Measurements from ENCODE around the gene ADI1. TPM values are rescaled to one million over a fixed set of nuclear protein-coding genes. Genes with fewer than 3 reads are reported as not detected.

Gene ADI1
- total RNA-seq, 1 donor from 2014 or later, result 135 TPM

DNA sequence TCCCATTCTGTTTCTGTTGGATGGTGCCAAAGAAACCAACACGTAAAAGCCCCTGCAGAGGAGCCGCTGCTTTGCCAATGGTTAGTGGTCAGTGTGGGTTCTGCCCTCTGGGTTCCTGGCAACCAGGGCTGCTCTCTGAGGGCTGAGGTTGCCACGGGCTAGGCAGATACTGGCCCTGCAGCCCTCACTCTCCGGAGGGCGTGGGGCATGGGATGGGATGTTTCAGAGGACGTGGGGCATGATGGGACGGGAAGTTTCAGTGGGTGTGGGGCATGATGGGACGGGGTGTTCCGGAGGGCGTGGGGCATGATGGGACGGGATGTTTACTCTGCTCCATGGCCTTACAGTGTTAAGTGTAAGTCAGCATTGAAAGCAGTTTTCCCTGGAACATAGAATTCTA is 34.2 kb downstream of the ADI1 start:
- peak; percentile 20 for DNase-seq (ENCODE audit: low spot score)
- intact Hi-C loops (cut with DNase I), result no loop called here

- intact Hi-C loops (cut with DNase I), result no loop called here
- DNase-seq (ENCODE audit: low spot score), result no peak
These were observed 35.1 kb downstream of the ADI1 start for GRCh38 chr2:3483986-3484960.

GRCh38 chr2:3483227-3483985 is 35.9 kb downstream of the ADI1 start:
- DNase-seq (ENCODE audit: low spot score), result no peak
- intact Hi-C loops (cut with DNase I), result no loop called here

DNA sequence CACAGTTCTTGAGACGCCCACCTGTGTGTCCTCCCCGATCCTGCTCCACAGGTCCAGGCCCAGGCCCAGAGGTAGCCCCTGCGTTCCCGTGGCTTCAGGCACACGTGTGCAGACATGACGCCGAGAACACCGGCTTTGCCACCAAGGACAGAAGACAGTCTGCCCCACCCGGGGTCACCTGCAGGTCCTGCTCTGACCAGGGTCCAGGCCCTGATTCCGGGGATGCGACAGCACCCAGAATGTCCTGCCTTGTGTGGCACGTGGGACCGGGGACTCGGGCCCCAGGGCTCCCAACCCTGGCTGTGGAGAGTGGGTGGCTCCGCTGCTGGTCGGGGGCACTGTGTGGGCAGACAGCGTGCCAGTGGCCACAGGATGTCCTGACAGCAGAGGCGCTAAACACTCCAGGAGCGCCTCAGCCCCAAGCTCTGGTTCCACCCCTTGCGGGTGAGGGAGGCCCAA is 36.9 kb downstream of the ADI1 start:
- DNase-seq (ENCODE audit: low spot score), result no peak
- intact Hi-C loops (cut with DNase I), result no loop called here

GRCh38 chr2:3481736-3482362 is 37.5 kb downstream of the ADI1 start:
- DNase-seq (ENCODE audit: low spot score), result no peak
- intact Hi-C loops (cut with DNase I), result no loop called here

- intact Hi-C loops (cut with DNase I), result no loop called here
- no peak for DNase-seq (ENCODE audit: low spot score)
These were observed 38.3 kb downstream of the ADI1 start for GRCh38 chr2:3481011-3481400.

GRCh38 chr2:3480352-3481010 is 38.9 kb downstream of the ADI1 start:
- no peak for DNase-seq (ENCODE audit: low spot score)
- intact Hi-C loops (cut with DNase I), result no loop called here

DNA sequence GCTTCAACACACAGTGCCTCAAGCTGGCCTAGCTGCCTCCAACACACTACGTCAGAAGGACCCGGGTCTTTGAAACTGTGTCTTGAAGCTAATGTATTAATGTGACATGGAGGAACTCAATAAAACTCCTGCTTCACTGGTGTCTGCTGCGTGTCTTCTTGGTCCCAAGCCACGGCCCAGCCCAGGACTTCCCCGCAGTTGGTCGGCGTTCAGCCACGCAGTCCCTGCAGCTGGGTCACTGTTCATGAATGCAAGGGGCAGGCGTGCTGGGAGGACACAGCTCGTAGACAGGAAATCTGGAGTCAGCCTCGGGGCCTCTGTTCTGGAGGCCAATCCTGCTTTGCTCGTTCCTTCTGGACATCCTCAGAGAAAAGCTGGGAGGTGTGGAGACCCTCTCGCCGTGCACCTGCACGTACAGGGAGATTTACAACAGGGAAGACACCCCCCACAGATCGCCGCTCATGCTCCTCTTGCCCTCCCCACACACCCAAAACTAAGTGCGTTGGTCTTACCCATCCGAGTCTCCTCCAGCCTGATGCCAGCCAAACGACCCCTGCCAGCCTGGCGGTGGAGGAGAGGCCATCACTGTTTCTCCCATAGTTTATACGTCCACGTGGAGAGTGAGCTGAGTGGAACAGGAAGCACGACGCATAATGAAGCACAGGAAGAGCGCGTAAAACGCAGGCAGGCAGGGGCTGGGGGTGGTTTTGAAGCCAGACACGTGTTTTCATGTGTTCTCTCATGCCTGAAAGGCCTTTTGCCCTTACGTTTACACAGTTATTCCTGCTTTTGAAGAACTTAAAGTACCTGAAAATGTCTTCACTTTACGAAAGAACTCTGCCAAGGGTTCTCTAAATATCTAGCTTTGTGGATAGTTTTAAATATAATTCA is 39.7 kb downstream of the ADI1 start:
- DNase-seq (ENCODE audit: low spot score), result no peak
- intact Hi-C loops (cut with DNase I), result no loop called here

DNA sequence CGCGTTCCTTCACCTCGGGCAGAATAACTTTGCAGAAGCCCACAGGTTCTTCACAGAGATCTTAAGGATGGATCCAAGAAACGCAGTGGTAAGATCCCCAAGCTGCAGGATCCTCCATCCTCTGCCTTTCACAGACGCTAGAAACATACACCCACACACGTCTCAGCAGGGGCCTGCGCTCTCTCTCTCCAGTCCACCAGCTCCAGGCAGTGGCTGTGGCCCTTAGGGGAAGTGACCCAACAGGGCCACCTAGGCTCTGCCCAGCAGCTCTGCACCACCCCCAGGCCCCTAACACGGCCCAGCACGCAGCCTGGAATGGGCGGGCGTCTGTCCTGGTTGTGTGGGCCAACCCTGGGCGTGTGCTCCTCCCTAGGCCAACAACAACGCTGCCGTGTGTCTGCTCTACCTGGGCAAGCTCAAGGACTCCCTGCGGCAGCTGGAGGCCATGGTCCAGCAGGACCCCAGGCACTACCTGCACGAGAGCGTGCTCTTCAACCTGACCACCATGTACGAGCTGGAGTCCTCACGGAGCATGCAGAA is 40.4 kb downstream of the ADI1 start:
- DNase-seq (ENCODE audit: low spot score), result no peak
- intact Hi-C loops (cut with DNase I), result no loop called here

DNA sequence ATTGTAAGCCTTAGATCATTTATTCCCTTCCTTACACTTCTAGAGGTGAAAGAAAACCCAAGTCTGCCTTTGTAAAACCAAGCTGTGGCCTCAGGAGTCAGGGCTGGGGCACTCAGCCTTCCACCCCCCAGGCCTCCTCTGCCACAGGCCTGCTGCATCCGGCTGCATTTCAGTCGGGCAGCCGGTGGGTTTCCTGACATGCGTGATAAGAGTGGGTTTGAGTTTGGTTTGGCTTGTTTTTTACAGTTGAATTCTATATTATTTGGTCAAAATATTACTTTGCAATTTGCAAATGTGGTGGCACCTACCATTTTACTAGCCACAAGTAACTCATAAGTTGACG is 42.4 kb downstream of the ADI1 start:
- intact Hi-C loops (cut with DNase I), result no loop called here
- no peak for DNase-seq (ENCODE audit: low spot score)

- no peak for DNase-seq (ENCODE audit: low spot score)
- intact Hi-C loops (cut with DNase I), result no loop called here
These were observed 42.9 kb downstream of the ADI1 start for GRCh38 chr2:3476321-3476984.

DNA sequence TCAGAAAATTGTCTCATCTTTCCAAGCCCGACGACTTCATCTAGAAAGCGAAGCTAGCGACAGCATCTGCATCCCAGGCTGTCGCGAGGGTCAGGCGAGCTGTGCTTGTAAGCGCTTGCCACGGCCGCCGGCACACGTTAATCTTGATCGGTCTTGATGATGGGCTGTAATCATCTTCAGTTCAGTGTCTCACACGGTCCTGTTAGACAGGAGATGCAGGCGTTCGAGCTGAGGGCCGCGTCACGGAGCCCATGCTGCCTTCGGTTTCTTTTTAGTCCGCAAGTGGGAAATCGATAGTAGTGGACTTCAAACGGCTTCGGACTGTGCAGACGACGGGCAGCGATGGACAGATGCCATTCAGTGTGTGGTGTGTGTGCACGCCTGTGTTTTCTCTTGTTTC is 43.6 kb downstream of the ADI1 start:
- intact Hi-C loops (cut with DNase I), result no loop called here
- DNase-seq (ENCODE audit: low spot score), result no peak

DNA sequence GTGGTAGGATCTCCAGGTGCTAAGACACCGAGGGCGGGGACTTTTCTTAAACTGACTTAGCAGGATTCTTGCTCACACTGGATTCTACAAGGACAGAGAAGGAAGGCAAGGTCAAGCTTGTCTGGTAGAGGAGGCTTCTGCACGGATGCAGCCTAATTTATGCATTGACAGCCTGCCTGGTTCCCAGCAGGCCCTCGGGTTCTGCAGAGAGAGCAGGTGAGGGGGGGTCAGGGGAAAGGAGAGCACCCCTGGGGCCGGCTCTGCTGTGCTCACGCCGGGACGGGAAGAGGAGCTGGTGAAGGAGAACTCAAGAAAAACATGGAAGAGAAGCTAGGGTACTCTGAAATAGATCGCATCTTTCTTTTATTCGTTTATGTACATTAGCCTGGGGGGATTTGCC is 46.4 kb downstream of the ADI1 start:
- no peak for DNase-seq (ENCODE audit: low spot score)
- intact Hi-C loops (cut with DNase I), result loop anchor here (5.0 kb wide), 2 partner anchors 44 to 64 kb away; partner anchors contain the start of gene ADI1

GRCh38 chr2:3472296-3472695 is 47.0 kb downstream of the ADI1 start:
- intact Hi-C loops (cut with DNase I), result loop anchor here (5.0 kb wide), 2 partner anchors 45 to 65 kb away; partner anchors contain the start of gene ADI1
- DNase-seq (ENCODE audit: low spot score), result no peak

- DNase-seq (ENCODE audit: low spot score), result no peak
- intact Hi-C loops (cut with DNase I), result loop anchor here (5.0 kb wide), 2 partner anchors 46 to 66 kb away; partner anchors contain the start of gene ADI1
These were observed 48.2 kb downstream of the ADI1 start for GRCh38 chr2:3470856-3471737.

- intact Hi-C loops (cut with DNase I), result loop anchor here (5.0 kb wide), 2 partner anchors 47 to 67 kb away; partner anchors contain the start of gene ADI1
- DNase-seq (ENCODE audit: low spot score), result peak; percentile 82
These were observed 49.1 kb downstream of the ADI1 start for GRCh38 chr2:3470166-3470651.

- intact Hi-C loops (cut with DNase I), result no loop called here
- DNase-seq (ENCODE audit: low spot score), result no peak
These were observed 49.8 kb downstream of the ADI1 start for GRCh38 chr2:3469486-3469885.

All from cardiac septum (tissue), 1 donor.